Stomach (tissue), 9 donors: Measurements from ENCODE around the gene TMEM135. TPM values are rescaled to one million over a fixed set of nuclear protein-coding genes. Genes with fewer than 3 reads are reported as not detected.

Experiments used
- DNase-seq, 2 donors: peaks; one replicate each; pipeline versions ENCODE4 v3.0.0 to v3.0.0-alpha.2; 2013 to 2019
- H3K27ac ChIP-seq, 5 donors: fragments of 200-600 bp in 4 of 5; sonication (generic) in 4 of 5; one replicate each; pipeline ENCODE4 v1.5.1; 2013 to 2019; ENCODE audit warnings: mild to moderate bottlenecking in 1 of 5, moderate library complexity in 1 of 5
- H3K27me3 ChIP-seq, 3 donors: fragments of 200-600 bp; sonication (generic); one replicate each; pipeline ENCODE4 v1.5.1; 2017 to 2019; ENCODE audit warnings: mixed run types in 1 of 3
- H3K36me3 ChIP-seq, 4 donors: fragments of 200-600 bp; sonication (generic); 1 replicate in 3 of 4; 2 replicates in 1 of 4; pipeline ENCODE4 v1.5.1; 2016 to 2019
- H3K4me1 ChIP-seq, 4 donors: fragments of 200-600 bp; sonication (generic); one replicate each; pipeline ENCODE4 v1.5.1; 2016 to 2019
- H3K4me3 ChIP-seq, 4 donors: fragments of 200-600 bp; sonication (generic) in 3 of 4; one replicate each; pipeline ENCODE4 v1.5.1; 2016 to 2019; ENCODE audit warnings: mild to moderate bottlenecking in 1 of 4
- H3K9me3 ChIP-seq, 4 donors: fragments of 200-600 bp; sonication (generic); one replicate each; pipeline ENCODE4 v1.5.1; 2016 to 2019
- CTCF ChIP-seq, 7 experiments: fragments of 450-650 bp in 4 of 7; fragments of 200-600 bp in 3 of 7; sonication (generic) in 3 of 7; IDR thresholded peaks; one replicate each; pipeline ENCODE4 v1.5.1; 2016 to 2019; ENCODE audit warnings: antibody characterized with exemption in 7 of 7, control low read depth in 2 of 7, mild to moderate bottlenecking in 1 of 7
- EP300 ChIP-seq: sonication (generic); formaldehyde crosslinking; IDR thresholded peaks from one replicate; pipeline ENCODE4 v1.6.1; 2017; ENCODE audit warnings: antibody characterized with exemption
- POLR2A ChIP-seq, 4 donors: fragments of 450-650 bp; IDR thresholded peaks; one replicate each; pipeline ENCODE4 v1.6.1; 2016; ENCODE audit warnings: antibody characterized with exemption in 4 of 4, control low read depth in 2 of 4, mild to moderate bottlenecking in 1 of 4, moderate library complexity in 1 of 4
- POLR2AphosphoS5 ChIP-seq, 3 donors: sonication (generic); formaldehyde crosslinking; IDR thresholded peaks; one replicate each; pipeline ENCODE4 v1.6.1; 2016; ENCODE audit warnings: antibody characterized with exemption in 3 of 3
- WGBS, 5 donors: extraction: QIAGEN DNeasy Blood & Tissue Kit in 3 of 5; methylation state at CpG; one replicate each; pipeline versions ENCODE4 v1.1.5 to v1.1.7; 2013 to 2018; 5-methylcytosine and 5-hydroxymethylcytosine counted together
- intact Hi-C: fragments of 100-400 bp; cut with DNase I; formaldehyde crosslinking; loops from one replicate; pipeline ENCODE4 v1.15.1; 2023; ENCODE audit warnings: low total_unique reads
- polyA plus RNA-seq, 3 donors: library from polyadenylated mRNA; stranded (reverse); fragments of 200-250 nt; gene quantifications; one replicate each; pipeline ENCODE4 v1.2.3, GENCODE V29; 2013
- total RNA-seq, 5 donors: library from RNA; depleted of rRNA; stranded (reverse); fragments of >200 nt; gene quantifications; one replicate each; pipeline versions ENCODE4 v1.1.0 to v1.2.3, GENCODE V29; 2014 to 2016
- donor health status: healthy with polysubstance abuse.
- donor health status: Bipolar disorder and iron deficiency.
- donor health status: healthy.

Gene TMEM135
- total and polyA plus RNA-seq, 8 donors: 0.58 to 202 (median 3.9) TPM

GRCh38 chr11:87290304-87290922, 252.7 kb downstream of the TMEM135 start:
- H3K9me3 ChIP-seq: no peaks in the 10 kb centered on the region
- peaks cover 0 to 5% (median 0%) of the 10 kb centered on the region in 4 donors for H3K4me1 ChIP-seq
- no peaks in the 10 kb centered on the region for H3K36me3 ChIP-seq
- 6 to 15% (median 10%) methylated on average over 3 of the region's 3 CpGs for WGBS, 5 donors
- peak in 1 of 2 donors; percentile 84 for DNase-seq
- H3K27ac ChIP-seq: no peak overlapping the region
- H3K27me3 ChIP-seq: no peaks in the 10 kb centered on the region
- intact Hi-C loops: no loop called here
- no peak overlapping the region for H3K4me3 ChIP-seq
- peak in 4 of 7 experiments; percentile 22 to 65 (median 54) for TF ChIP-seq CTCF (IDR thresholded peaks at IDR 0.05)
- no peak for TF ChIP-seq EP300
- TF ChIP-seq POLR2A (IDR thresholded peaks at IDR 0.05): no peak
- TF ChIP-seq POLR2AphosphoS5 (IDR thresholded peaks at IDR 0.05): no peak

GRCh38 chr11:87292598-87292997, 254.9 kb downstream of the TMEM135 start:
- WGBS, 5 donors: 0 to 69% (median 58%) methylated on average over 1 of the region's 1 CpG
- TF ChIP-seq EP300 (no peak), POLR2AphosphoS5 (IDR thresholded peaks at IDR 0.05) (no peak), POLR2A (IDR thresholded peaks at IDR 0.05) (no peak), CTCF (IDR thresholded peaks at IDR 0.05) (no peak)
- no peak overlapping the region for H3K27ac ChIP-seq
- intact Hi-C loops: no loop called here
- H3K27me3 ChIP-seq: no peaks in the 10 kb centered on the region
- peaks cover 0 to 5% (median 0%) of the 10 kb centered on the region in 4 donors for H3K4me1 ChIP-seq
- H3K36me3 ChIP-seq: no peaks in the 10 kb centered on the region
- no peak overlapping the region for H3K4me3 ChIP-seq
- DNase-seq: no peak
- no peaks in the 10 kb centered on the region for H3K9me3 ChIP-seq

- intact Hi-C loops: no loop called here
- 88 to 96% (median 91%) methylated on average over 1 of the region's 1 CpG for WGBS, 5 donors
Observed at GRCh38 chr11:87295237-87295636, 257.5 kb downstream of the TMEM135 start.

GRCh38 chr11:87296627-87297026, 258.9 kb downstream of the TMEM135 start:
- H3K27ac ChIP-seq: no peak overlapping the region
- TF ChIP-seq CTCF (IDR thresholded peaks at IDR 0.05): no peak
- peaks cover 0 to 10% (median 4%) of the 10 kb centered on the region in 4 donors for H3K4me1 ChIP-seq
- no peaks in the 10 kb centered on the region for H3K9me3 ChIP-seq
- H3K36me3 ChIP-seq: no peaks in the 10 kb centered on the region
- WGBS, 5 donors: 88 to 100% (median 90%) methylated on average over 1 of the region's 1 CpG
- no peak overlapping the region for H3K4me3 ChIP-seq
- intact Hi-C loops: no loop called here
- DNase-seq: no peak
- H3K27me3 ChIP-seq: no peaks in the 10 kb centered on the region

More at GRCh38 chr11:87295237-87295636, 257.5 kb downstream of the TMEM135 start:
- no peaks in the 10 kb centered on the region for H3K9me3 ChIP-seq
- no peak overlapping the region for H3K4me3 ChIP-seq
- no peak for TF ChIP-seq CTCF (IDR thresholded peaks at IDR 0.05)
- no peak for TF ChIP-seq EP300
- no peak for TF ChIP-seq POLR2AphosphoS5 (IDR thresholded peaks at IDR 0.05)
- no peak for TF ChIP-seq POLR2A (IDR thresholded peaks at IDR 0.05)
- H3K27me3 ChIP-seq: no peaks in the 10 kb centered on the region
- no peak overlapping the region for H3K27ac ChIP-seq
- H3K4me1 ChIP-seq: peaks cover 0 to 5% (median 0%) of the 10 kb centered on the region in 4 donors
- no peaks in the 10 kb centered on the region for H3K36me3 ChIP-seq
- no peak for DNase-seq
